Stimulated activated CD4-positive, alpha-beta T cell treated with anti-CD3 and anti-CD28 coated beads, Interleukin-2, amount 100 ng/mL, for 24 hours (primary cell): ENCODE results near the gene TTC9B.
"Not testable (repeated sequence)": the region's sequence is repeated elsewhere in the genome, so short reads cannot be mapped to it uniquely, and the experiment has no call there.

Experiments
- DNase-seq, 2 donors: peaks; one replicate each; pipeline ENCODE4 v3.0.0-alpha.2; 2020

The TTC9B gene

GRCh38 chr19:40232479-40232878 lies 14.3 kb upstream of the TTC9B start:
- DNase-seq = no peak

DNA sequence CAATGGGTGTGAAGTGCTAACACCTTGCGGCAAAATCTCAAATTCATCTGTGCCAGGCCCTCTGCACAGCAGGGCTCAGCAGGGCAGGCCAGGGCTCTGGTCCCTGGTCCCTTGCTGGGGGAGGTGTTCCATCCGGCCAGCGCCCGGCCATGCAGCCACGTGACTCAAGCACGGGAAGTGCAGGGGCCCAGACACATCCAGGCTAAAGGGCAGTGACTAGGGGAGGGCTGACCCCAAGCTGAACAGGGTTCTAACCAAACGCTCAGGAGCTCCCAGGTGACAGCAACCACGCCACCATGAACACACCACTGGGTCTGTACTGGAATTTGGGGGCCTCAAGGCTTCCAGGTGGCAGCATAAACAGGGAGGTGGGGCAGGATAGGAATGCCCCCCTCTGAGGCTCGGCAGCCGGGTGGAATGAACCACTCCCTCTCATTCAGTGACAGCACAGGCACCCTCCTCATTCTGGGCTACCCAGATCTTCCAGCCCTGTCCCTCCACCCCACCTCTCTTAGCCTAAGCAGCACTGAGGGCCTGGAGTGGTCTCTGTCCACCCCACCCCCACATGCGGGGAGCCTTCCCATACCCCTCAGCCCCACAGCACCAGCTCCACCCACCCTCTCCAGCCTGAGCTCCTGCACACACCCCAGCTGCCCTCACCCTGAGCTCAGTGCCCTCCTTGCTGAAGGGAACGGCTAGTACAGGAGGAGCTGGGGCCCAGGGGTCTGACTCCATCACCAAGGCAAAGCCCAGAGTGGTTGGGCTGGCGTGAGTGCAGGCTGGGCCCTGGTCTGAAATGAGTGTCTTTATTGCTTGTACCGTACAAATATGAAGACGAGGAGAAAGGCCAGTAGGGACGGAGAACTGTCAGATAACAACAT lies 13.6 kb upstream of the TTC9B start:
- DNase-seq = no peak

GRCh38 chr19:40231057-40231456 lies 12.9 kb upstream of the TTC9B start:
- DNase-seq = no peak

DNA sequence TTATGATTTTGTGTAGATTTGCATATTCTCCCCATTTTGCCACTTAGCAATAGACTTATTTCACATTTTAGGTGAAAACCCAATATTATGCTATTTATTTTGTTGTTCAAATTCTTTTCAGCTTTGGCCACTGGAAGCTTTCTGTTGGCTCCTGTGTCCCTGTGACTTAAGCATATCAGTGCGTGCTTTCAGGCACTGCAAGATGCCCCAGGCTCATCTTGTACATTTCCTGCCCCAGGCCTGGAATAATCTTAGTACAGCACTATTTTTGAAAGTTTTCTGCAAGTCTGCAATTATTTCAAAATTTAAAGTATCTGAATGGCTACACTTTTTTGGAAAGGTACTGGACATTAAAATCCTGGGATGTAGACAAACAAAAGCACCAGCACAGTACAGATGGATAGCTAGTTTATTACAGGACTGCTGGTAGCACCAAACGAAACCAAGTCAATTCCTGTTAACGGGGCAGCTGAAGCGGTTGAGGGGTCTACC lies 11.8 kb upstream of the TTC9B start:
- no peak for DNase-seq

DNA sequence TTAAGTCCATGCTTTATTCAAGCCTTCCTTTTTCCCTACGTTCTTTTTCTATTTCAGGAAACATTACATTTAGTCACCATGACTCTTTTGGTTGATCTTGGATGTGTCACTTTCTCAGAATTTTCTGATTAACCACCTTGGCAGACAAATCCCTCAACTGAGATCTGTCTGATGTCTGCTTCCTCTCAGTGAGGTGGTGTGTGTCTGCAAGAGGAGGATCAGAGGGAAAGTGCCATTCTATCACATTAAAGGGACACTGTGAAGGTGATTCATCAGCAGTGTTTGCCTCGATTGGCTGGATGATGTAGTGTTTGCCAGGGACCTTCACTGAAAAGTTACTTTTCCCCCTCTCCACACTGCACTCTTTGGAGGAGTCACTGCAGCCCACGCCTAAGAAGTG lies 11.3 kb upstream of the TTC9B start:
- DNase-seq = no peak

- no peak for DNase-seq
Measured at GRCh38 chr19:40228863-40229262, 10.7 kb upstream of the TTC9B start.

DNA sequence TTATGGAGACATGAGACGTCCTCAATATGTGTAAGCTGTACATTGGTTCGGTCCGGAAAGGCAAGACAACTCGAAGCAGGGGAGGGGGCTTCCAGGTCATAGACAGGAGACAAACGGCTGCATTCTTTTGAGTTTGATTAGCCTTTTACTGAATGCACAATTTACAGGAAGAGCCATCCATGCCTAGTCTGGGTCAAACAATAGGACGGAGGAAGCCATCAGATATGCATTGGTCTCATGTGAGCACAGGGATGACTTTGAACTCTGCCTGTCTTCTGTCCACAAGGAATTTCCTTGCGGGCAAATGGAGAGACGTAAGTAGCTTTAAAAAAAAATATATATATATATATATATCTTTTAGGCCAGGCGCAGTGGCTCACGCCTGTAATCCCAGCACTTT lies 10.2 kb upstream of the TTC9B start:
- DNase-seq = no peak

DNA sequence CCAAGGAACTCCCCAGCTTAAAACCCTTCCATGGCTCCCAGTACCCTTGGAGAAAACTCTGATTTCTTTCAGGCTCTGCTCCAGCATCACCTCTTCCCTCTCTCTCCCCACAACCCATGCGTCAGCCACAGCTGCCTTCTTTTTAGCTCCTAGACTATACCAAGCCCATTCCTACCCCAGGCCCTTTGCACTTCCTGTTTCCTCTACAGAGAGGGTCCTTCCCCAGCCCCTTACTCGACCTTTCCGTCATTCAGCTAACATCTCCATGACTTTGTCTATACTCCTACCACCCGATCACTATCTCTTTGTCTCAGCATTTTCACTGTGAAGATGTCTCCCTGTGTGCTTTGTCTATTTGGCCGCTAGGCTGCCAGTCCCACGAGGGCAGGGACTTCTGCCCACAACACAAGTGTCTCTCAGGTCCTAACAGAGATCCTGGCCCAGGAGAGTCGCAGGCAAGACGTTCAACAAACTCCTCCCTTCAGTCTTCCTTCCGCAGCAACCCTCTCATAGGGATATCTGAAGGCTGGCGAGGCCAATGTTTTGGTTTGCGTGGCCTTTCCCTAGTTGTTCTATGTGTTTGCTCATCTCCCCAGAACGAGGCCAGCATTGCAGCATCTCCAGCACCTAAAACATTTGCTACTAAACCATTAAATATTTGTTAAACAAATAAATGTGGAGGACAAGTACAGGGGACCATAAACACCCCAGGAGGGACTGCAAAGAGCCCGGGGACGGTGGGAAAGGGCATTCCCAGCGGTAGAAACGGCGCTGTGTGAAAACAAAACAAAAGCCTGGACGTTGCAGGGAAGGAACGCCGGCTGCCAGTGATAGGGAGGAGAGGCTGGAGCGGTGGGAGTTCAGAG lies 7.5 kb upstream of the TTC9B start:
- no peak for DNase-seq

GRCh38 chr19:40224342-40225150 lies 6.4 kb upstream of the TTC9B start:
- DNase-seq = no peak

GRCh38 chr19:40223135-40223822 lies 5.1 kb upstream of the TTC9B start:
- DNase-seq = peak in 1 of 2 donors; percentile 39

DNA sequence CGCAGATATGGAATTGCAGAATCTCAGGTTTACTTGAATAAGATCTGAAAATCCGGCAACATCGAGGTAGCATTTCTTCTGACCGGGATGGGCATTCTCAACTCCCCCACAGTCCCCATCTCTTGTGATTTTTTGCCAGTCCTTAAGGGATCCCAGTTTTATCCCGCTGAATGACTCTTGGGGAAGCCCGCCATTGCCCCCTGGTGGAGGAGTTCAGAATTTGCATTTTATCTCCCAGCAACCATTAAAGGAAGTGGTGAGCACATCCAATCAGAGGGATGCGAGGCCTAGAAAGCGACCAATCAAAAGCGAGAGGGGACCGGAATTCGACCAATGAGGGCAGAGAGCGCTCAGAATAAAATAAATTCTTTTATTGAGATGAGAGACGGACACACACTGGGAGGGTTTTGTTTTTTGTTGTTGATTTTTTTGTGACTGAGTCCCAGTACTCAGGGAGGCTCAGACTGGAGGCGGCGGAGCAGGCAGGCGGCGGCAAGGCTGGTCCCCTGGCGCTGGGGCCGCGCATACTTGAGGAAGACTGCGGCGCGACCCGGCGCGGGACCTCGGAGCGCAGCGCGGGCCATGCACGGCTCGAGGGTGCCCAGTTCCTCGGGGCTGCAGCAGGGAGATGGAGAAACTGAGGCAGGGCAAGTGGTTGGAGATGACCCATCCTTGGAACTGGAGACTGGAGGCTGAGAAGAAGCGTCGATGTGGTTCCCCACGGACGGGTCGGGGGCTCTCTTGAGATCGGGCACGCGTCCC lies 3.9 kb upstream of the TTC9B start:
- peak; percentile 72 to 80 for DNase-seq

DNA sequence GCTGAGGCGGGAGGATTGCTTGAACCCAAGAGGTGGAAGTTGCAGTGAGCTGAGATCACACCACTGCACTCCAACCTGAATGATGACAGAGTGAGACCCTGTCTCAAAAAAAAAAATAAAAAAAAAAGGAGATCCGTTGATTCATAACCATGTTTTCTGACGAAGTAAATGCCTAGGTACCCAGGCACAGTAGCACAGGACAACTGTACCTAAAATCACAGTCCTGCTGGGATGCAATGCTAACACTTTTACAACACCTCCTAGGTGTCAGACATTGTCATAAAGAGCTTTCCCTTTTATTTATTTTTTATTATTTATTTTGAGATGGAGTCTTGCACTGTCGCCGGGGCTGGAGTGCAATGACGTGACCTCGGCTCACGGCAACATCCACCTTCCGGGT lies 2.5 kb upstream of the TTC9B start:
- DNase-seq = no peak

DNA sequence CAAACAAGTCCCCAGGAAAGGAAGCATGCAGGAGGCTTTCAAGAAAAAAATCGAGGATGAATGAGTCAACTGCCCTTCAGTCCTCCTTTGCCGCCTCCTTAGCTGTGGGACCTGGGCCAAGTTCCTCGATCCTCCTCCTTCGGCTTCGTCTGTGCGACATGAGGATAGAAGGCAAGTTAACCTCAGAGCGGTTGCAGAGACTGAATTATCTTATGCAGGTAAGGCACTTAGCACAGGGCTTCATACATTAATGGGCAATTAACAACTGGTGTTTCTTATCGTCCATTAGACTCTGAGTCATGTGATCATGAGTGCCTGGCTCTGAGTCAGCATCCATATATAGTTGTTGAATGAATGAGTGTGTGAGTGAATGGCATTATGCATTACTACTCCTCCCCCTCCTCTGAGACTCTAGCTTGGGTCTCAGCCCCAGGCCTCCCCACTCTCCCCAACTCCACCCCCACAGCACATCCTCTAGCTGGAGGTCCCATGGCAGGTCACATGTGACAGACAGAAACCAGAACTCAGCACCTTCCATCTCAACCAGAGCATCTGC lies 1.6 kb upstream of the TTC9B start:
- DNase-seq = no peak

- DNase-seq = not testable (repeated sequence)
Measured at GRCh38 chr19:40219029-40219428, 845 bp upstream of the TTC9B start.

DNA sequence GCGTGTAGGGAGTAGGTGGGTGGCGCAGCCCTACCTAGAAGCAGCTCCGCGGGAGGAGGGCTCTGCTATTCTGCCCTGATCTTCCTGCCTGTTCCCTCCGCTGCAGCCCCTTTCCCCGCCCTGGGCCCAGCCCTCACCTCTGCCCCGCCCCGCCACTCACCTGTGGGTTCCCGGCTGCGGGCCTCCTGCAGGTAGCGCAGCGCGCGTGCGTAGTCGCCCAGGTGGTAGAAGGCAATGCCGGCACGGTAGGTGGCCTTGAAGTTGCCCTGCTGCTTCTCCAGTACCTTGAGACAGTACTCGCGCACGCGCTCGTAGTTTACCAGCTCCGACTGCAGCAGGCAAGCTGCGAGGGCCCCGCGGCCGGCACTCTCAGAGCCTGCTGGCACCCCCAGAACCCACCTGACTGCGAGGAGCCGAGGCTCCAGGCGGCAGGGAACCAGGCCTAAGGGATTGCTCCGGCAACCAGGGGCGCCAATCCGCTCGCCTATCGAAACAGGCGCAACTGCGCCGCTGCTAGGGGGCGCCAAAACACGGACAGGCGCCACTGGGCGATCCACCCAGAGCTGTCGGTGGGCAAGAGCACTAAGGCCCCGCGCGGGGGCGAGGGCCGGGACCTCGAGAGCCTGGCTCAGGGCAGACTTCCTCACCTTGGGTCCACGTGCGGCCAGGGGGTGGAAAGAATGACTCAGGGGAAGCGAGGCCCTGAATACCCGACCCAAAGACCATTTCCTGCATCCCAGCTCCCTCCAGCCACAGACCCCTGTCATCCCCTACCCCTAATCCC lies 965 bp downstream of the TTC9B start:
- peak in 1 of 2 donors; percentile 33 for DNase-seq

DNA sequence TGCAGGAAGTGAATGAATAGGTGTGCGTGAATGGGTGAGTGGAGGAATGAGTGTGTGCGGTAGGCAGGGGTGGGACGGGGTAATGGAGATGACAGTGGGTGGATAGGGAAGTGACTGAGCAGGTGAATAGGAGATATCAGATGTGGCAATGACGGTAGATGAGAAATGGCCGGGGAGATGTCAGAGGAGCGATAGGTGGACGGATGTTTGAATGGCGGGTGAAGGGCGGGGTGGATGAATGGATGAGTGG lies 1.5 kb downstream of the TTC9B start:
- DNase-seq = no peak

DNA sequence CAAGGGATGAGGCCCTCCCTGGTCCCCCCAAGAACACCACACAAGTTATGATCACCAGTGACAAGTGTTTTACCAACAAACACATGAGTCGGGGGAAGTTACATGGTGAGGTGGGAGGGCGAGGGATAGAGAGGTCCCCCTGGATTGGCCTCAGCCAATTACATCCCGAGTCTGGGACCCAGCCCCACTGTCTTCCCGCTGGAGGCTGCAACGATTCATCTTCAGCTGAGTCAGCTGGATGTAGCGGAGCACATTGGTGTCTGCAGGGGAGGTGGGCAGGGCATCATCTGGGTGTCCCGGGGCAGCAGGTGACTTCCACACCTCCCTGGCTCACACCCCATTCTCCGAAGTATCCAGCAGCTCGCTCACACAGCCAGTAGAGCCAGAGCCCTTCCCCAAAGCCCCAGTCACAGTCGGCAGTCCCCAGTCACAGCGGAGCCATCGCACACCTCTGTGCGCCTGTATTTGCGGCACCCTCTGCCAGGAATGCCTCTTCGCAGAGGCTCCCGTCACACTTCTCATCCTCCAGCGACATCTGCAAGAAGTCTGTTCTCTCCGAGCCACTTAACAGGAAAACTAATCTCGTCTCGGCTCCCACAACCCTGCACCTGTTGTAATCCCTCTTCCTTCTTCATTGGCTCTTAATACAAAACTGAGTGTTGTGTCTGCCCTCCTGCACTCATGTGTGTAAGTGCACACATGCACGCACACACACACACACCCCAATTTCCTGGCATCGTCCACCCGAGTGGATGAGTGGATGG lies 2.0 kb downstream of the TTC9B start:
- DNase-seq = no peak

GRCh38 chr19:40214936-40215335 lies 3.2 kb downstream of the TTC9B start:
- no peak for DNase-seq

- DNase-seq = no peak
Measured at GRCh38 chr19:40213882-40214570, 4.2 kb downstream of the TTC9B start.
